UCSD-AML1 (cell line): ENCODE data around the gene CNGB1.
"Not testable (repeated sequence)": the region's sequence is repeated elsewhere in the genome, so short reads cannot be mapped to it uniquely, and the experiment has no call there.

Experiments used
- DNase-seq: peaks from one replicate; lab custom pipeline; 2025; ENCODE audit not compliant: unreplicated experiment; lab: John Stamatoyannopoulos, UW

Gene CNGB1

GRCh38 chr16:57912529-57913260, 58.2 kb downstream of the CNGB1 start:
- DNase-seq = no peak

DNA sequence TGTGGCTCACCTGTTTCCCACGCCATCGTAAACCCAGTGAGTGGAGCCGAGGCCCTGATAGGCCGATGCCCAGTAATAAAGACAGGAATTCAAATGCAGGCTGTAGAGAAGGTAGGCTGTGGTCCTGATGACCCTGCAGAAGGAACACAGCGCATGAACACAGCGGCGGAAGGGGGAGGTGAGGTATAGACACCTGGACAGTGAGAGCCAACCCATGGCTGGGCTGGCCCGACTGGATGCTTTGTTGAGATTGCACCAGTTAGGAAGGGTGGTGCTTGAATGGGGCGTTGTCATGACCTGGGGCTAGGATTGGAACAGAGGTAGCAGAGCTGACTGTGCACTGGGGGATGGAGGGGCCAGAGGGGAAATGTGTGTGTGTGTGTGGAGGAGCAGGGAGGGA, 59.2 kb downstream of the CNGB1 start:
- no peak for DNase-seq

DNA sequence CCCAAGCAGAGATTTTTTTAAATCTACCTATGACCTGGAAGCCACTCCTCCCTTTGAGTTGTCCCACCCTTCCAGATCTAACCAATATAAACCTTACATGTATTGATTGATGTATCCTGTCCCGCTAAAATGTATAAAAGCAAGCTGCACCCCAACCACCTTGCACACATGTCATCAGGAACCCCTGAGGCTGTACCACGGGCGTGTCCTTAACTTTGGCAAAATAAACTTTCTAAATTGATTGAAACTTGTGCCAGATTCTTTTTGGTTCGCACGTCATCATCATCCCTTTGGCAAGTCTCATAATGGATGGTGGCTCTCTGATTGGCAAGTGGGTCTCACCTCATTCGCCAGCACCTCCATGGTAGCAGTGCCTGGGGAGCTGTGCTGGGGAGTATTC, 60.2 kb downstream of the CNGB1 start:
- no peak for DNase-seq

- no peak for DNase-seq
These were observed 62.4 kb downstream of the CNGB1 start for GRCh38 chr16:57908409-57908987.

DNA sequence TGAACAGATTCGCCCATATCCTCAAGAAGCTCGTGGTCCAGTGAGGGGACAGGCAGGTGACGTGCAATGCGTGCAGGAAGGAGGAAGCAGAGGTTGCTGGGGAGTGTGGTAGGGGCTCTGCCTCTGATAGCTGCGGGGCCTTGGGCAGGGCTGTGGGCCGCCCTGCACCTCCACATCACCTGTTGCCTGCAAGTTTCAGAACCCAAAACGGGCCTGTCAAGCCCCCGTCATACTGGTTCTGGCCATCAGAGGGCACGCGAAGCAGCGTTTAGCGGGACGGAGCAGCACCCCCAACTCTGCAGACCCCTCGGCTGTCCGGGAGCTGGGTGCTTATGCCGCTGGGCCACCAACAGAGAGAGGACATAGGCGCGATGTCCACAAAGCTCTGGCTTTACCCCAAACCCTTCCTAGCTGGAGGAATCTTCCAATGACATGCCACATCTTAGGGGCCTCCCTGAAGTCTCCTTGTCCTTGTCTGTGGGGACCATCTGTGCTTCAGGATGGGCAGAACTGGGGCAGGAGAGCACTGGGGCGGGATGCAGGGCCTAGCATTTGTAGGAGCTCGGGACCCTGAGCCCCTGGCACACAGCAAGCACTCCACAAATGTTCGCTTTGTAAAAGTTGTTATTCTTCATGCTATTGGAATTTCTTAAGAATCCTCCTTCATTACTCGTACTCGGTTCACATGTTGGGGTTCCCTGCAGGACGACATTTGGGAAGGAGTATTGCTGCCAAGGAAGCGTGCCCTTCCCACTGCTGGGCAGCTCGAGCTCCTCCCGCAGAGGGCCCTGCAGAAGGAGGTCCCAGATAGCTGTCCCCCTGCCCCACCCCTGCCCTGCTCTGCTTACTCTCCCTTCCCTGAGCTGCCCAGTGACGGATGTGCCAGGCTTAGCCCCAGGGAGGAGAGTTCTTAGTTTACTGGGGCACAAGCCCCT, 64.3 kb downstream of the CNGB1 start:
- DNase-seq = no peak

DNA sequence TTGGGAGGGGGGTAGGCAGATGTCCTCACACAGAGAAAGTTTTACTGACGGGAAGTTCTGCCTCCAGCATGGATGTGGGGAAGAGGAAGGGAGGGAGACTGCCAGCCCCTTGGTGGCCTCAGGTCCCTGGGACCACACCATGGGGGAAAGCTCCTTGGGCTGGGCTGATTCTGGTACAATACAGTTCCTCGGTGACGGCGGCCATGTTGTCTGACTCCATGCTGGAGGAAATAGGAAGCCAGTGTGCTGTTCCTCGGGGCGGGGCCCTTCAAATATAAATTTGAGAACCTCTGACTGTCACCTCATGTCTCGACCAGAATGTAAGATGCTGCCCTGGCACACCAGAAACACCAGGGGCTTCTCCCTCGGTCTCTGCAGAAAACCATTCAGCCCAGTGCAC, 66.8 kb downstream of the CNGB1 start:
- no peak for DNase-seq

DNA sequence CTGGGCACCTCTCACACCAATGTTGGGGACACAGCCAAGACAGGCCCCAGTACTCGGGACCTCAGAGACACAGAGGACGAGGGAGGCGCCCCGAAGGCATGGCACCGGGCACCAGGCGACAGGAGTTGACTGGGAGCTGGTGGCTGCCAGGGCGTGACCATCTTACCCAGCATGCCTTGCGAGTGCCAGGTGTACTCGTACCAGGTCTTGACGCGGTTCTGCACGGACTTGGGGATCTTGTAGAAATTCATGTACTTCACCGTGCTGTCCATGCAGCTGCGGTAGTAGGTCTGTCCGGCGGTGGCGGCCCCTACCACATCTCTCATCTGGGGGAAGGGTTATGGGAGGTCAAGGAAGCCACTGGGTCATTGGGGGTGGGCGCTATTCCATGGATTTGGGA, 67.3 kb downstream of the CNGB1 start:
- DNase-seq = no peak

DNA sequence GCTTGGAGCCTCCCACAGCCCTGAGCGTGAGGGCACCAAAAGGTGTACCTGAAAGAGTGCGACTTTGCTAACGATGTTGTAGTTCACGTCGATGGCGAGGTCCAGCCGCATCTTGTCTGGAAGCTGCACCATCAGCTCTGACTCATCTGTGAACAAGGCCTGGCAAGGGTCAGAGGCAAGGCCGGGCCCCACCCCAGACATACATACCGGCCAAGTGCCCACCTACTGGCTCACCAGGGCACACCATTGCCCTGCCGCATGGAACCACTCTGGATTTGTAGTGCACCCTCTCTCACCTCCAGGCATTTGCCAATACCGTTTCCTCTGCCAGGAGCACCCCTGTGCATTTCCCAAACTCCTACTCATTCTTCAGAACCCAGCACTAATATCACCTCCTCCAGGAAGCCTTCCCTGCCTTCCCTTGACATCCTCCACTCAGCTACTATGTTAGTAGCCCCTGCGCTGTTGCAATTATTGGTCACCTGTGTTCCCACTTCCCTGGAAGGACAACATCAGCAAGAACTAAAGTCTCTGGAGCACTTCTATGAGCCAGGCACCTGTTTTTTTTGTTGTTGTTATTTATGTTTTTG, 69.4 kb downstream of the CNGB1 start:
- no peak for DNase-seq

DNA sequence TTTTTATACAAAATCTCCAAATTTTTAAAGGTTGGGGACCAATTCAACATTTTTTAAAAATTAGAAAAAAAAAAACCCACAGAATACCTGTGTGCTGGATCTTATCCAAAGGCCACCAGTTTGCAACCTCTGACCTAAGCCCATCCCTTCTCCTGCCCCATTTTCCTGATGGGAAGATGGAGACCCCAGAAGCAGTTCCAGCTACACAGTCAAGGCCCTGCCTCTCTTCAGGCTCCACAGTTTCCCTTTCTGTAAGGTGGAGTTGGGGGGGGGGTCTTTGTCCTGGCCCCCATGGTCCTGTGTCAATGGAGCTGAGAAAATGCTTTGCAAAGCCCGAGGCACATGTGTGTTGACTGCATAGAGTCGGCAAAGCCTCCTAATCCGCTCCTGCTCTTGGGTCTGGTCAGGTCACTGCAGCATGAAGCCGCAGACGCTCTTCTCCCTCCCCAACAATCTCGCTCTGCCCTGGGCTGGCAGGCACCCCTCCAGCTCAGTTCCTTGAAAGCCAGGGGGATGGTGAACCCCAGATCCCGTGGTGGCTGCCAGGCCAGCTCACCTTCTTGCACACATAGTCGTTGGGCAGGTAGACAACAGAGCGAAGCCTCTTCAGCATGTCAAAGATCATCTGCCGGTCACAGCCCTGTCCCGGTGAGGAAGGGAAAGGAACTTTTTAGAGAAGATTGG, 70.0 kb downstream of the CNGB1 start:
- DNase-seq = no peak

DNA sequence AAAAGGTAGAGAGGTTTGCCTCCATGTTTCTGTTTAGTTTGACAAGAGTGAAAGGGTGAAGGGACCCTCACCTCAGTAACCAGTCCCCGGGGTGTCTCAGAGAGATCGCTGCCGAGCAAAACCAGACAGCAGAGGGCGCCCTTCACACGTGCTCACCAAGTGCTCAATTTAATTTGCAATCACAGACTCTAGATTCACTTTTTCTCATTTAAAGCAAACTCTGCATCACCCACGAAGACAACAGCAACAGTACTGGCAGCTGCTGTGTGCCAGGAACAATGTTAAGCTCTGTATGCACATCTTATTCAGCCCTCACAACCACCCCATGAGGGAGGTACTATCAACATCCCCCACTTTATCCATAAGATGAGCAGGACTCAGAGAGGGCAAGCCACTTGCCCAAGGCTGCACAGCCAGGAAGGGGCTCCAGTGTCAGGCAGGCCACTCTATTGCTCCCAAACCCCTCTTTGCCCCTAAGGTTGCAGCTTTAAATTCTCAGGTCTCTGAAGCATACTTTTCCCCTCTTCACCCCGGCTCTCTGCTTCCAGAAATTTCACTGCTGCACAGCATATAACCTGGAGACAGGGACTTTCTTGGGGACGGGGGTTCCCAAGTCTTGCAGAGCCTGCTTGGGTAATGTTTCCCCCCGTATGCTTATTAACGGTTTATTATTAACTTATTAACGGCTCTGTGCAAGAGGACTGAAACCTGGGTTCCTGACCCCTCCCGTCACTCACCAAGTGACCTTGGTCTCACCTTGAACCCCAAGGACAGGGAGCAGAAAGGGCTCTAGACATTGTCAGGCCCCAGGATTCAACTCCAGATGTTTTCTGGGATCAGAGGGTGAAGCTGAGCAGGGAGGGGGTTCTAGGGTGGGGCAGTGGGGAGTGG, 70.9 kb downstream of the CNGB1 start:
- DNase-seq = peak; percentile 78

DNA sequence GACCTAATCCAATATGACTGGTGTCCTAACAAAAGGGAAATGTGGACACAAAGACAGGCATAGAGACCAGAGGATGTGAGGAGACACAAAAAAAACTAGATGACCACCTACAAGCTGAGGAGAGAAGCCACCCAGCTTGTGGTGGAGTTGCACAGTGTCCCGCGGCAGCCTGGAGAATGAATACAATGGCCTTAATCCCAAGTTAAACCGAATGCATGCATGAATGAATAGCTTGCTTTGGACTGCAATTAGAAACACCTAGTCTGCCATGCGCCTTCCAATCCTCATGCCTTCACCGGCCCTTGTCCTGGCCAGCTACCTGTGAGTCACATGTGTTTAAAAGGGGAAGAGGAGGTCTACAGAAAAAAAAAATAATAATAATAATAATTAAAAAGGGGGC, 72.0 kb downstream of the CNGB1 start:
- DNase-seq = no peak

DNA sequence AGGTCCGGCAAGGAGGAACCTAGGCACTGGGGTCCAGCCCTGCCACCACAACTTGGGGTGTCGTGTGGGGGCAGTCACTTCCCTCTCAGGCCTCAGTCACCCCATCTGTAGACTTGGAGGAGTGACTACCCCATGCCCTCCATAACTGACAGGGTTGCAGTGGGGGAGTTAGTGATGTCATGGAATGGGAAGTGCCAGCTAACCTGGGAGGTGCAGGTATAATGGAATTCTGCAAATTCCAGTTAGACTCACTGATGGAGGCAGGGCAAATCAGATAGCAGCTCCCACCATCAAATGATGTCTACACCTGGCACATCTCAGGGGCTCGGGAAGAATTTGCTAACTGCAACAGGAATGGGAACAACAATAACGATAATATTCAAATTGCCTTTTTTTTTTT, 72.9 kb downstream of the CNGB1 start:
- no peak for DNase-seq

DNA sequence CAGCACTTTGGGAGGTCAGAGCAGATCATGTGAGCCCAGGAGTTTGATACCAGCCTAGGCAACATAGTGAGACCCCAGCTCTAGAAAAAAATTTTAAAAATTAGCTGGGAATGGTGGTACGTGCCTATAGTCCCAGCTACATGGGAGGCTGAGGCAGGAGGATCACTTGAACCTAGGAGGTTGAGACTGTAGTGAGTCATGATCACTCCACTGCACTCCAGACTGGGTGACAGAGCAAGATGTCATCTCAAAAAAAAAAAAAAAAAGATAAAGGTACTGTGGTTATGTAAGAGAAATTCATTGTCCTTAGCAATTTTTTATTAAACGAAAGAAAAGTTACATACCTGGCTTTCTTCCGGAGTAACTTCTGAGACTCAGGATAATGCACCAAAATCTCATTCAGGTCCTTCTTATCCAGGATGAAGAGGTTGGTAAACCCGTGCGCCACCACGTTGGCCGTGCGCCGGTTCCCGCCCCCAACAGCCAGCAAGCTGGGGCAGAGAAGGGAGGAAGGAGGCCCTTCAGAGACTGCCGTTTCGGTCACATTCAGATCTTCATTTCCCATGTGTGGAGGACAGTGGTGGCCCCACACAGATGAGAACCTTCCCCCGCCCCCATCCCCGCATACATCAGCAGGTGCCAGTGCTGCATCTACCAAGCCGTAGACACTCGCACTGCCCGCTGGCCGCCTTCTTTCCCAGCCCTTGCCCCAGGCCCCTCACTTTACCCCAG, 73.7 kb downstream of the CNGB1 start:
- DNase-seq = no peak

DNA sequence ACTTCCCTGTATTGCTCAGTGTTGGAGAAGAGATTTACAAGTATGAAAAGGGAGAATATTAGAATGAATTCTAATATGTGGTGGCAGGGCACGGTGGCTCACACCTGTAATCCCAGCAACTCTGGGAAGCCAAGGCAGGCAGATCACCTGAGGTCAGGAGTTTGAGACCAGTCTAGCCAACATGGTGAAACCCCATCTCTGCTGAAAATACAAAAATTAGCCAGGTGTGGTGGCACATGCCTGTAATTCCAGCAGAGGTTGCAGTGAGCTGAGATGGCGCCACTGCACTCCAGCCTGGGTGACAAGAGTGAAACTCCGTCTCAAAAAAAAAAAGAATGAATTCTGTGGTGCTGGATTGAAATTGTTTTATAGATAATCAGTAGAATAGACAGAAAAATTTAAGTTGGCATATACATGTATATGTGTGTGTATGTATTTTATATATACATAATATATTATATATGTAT, 75.8 kb downstream of the CNGB1 start:
- DNase-seq = not testable (repeated sequence)

DNA sequence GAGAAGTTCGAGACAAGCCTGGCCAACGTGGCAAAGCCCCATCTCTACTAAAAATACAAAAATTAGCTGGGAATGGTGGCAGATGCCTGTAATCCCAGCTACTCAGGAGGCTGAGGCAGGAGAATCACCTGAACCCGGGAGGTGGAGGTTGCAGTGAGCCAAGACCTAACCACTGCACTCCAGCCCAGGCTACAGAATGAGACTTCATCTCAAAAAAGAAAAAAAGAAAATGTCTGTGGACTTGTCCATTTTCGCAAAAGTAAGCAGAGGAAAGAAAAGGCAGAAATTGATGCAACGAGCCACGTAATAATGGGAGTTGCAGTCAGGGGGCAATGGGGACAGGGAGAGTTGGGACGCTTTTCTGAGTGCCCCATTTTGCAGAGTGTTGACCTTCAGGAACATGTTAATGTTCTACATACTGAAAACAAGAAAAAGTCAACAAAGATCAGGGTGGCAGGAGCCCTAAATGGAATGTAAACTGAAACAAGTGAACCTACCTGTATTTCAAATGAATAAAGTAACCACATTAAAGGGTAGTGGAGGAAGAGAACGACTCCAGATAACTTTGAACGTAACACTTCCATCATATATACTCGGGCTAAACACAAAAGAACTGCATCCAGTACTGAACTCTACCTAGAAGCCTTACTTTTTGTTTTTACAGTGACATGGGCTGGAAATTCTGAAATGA, 76.4 kb downstream of the CNGB1 start:
- no peak for DNase-seq

- DNase-seq = peak; percentile 28
These were observed 77.2 kb downstream of the CNGB1 start for GRCh38 chr16:57893559-57894389.

DNA sequence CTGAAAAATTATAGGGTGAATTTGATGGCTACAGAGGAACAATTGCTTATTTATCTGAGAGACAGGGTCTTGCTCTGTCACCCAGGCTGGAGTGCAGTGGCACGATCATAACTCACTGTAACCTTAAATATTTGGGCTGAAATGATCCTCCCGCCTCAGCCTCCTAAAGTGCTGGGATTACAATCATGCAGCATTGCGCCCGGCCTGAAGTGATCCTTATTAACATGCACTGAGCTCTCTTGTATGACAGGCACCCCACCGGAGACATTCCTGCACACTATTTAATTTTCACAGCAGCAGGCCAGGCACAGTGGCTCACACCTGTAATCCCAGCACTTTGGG, 77.7 kb downstream of the CNGB1 start:
- DNase-seq = no peak
